CD14-positive monocyte (primary cell): ENCODE measurements around the gene SLC6A13. TPM values are rescaled to one million over a fixed set of nuclear protein-coding genes. Genes with fewer than 3 reads are reported as not detected.

Source experiments
- DNase-seq, 3 donors: peaks; one replicate each; pipeline ENCODE4 v3.0.0-alpha.2; 2011 to 2022
- H2AFZ ChIP-seq: 2 replicates; pipeline ENCODE4 v1.6.0; 2012; ENCODE audit warnings: mild to moderate bottlenecking, low read depth, low read length, inconsistent platforms; ENCODE audit not compliant: insufficient read depth, poor library complexity, severe bottlenecking
- H3K27ac ChIP-seq, 2 donors: 1 replicate in 1 of 2; 2 replicates in 1 of 2; pipeline ENCODE4 v1.5.1; 2012 to 2013; ENCODE audit warnings: low read length in 2 of 2, control low read depth in 1 of 2, inconsistent platforms in 1 of 2, low read depth in 1 of 2, mild to moderate bottlenecking in 1 of 2
- H3K27me3 ChIP-seq, 2 donors: one replicate each; pipeline versions ENCODE4 v1.6.0 to v1.6.1; 2011 to 2013; ENCODE audit warnings: low read length in 2 of 2; ENCODE audit not compliant: control insufficient read depth in 2 of 2, insufficient read depth in 2 of 2
- H3K36me3 ChIP-seq, 2 donors: replicated peaks in 1 of 2; 1 replicate in 1 of 2; 2 replicates in 1 of 2; pipeline versions ENCODE4 v1.5.1 to v1.6.1; 2012 to 2013; ENCODE audit warnings: low read length in 2 of 2, control low read depth in 1 of 2, inconsistent platforms in 1 of 2, mild to moderate bottlenecking in 1 of 2; ENCODE audit not compliant: insufficient read depth in 2 of 2, control insufficient read depth in 1 of 2
- H3K4me1 ChIP-seq, 2 donors: 1 replicate in 1 of 2; 2 replicates in 1 of 2; pipeline versions ENCODE4 v1.5.1 to v1.6.1; 2012 to 2013; ENCODE audit warnings: low read length in 2 of 2, control low read depth in 1 of 2, inconsistent platforms in 1 of 2, mild to moderate bottlenecking in 1 of 2, moderate library complexity in 1 of 2; ENCODE audit not compliant: insufficient read depth in 2 of 2, control insufficient read depth in 1 of 2
- H3K4me2 ChIP-seq: replicated peaks from 2 replicates; pipeline ENCODE3; 2012; ENCODE audit warnings: low read length, moderate library complexity, mild to moderate bottlenecking; ENCODE audit not compliant: poor library complexity, severe bottlenecking; ENCODE audit errors: extremely low read depth
- H3K4me3 ChIP-seq, 3 experiments: fragments of 200-600 bp in 1 of 3; sonication (generic) in 1 of 3; replicated peaks in 1 of 3; 1 replicate in 2 of 3; 2 replicates in 1 of 3; pipeline ENCODE4 v1.5.1; 2011 to 2013; ENCODE audit warnings: low read length in 3 of 3, mild to moderate bottlenecking in 3 of 3, control low read depth in 2 of 3, low read depth in 2 of 3, inconsistent platforms in 1 of 3, moderate library complexity in 1 of 3
- H3K79me2 ChIP-seq: 2 replicates; pipeline ENCODE4 v1.6.0; 2012; ENCODE audit warnings: mild to moderate bottlenecking, control low read depth, inconsistent platforms, low read length, moderate library complexity; ENCODE audit not compliant: insufficient read depth
- H3K9ac ChIP-seq: 2 replicates; pipeline ENCODE4 v1.6.0; 2017; ENCODE audit warnings: low read length, mild to moderate bottlenecking; ENCODE audit not compliant: insufficient read depth, poor library complexity, severe bottlenecking
- H3K9me3 ChIP-seq, 2 donors: replicated peaks in 1 of 2; 1 replicate in 1 of 2; 2 replicates in 1 of 2; pipeline versions ENCODE4 v1.5.1 to v1.6.1; 2012 to 2013; ENCODE audit warnings: low read length in 2 of 2, control low read depth in 1 of 2; ENCODE audit not compliant: control insufficient read depth in 1 of 2, insufficient read depth in 1 of 2
- H4K20me1 ChIP-seq: 2 replicates; pipeline ENCODE4 v1.6.0; 2012; ENCODE audit warnings: mild to moderate bottlenecking, low read length, control low read depth, moderate library complexity; ENCODE audit not compliant: insufficient read depth
- H3K27ac Mint-ChIP-seq, 7 donors: one replicate each; pipeline ENCODE4 v1.8.0; 2020; ENCODE audit warnings: mild to moderate bottlenecking in 7 of 7, mixed read lengths in 7 of 7, moderate library complexity in 6 of 7, inconsistent platforms in 2 of 7
- H3K27me3 Mint-ChIP-seq, 3 donors: one replicate each; pipeline ENCODE4 v1.8.0; 2021 to 2022; ENCODE audit warnings: low read depth in 3 of 3, mild to moderate bottlenecking in 3 of 3, mixed read lengths in 3 of 3, moderate library complexity in 3 of 3, inconsistent platforms in 1 of 3
- H3K36me3 Mint-ChIP-seq, 2 donors: one replicate each; pipeline ENCODE4 v1.8.0; 2020; ENCODE audit warnings: mixed read lengths in 2 of 2, inconsistent platforms in 1 of 2, mild to moderate bottlenecking in 1 of 2
- H3K4me1 Mint-ChIP-seq: one replicate; pipeline ENCODE4 v1.8.0; 2020; ENCODE audit warnings: mild to moderate bottlenecking, mixed read lengths
- H3K4me3 Mint-ChIP-seq, 2 donors: one replicate each; pipeline ENCODE4 v1.8.0; 2020; ENCODE audit warnings: mild to moderate bottlenecking in 2 of 2, mixed read lengths in 2 of 2, moderate library complexity in 1 of 2
- H3K9me3 Mint-ChIP-seq, 7 donors: one replicate each; pipeline ENCODE4 v1.8.0; 2020 to 2022; ENCODE audit warnings: mixed read lengths in 7 of 7, mild to moderate bottlenecking in 6 of 7, moderate library complexity in 6 of 7, inconsistent platforms in 2 of 7
- WGBS: methylation state at CpG from one replicate; pipeline ENCODE4 v1.1.5; 2013; ENCODE audit warnings: missing lambda C conversion rate; ENCODE audit not compliant: insufficient coverage; 5-methylcytosine and 5-hydroxymethylcytosine counted together
- intact Hi-C, 2 donors: fragments of 100-400 bp; cut with micrococcal nuclease; formaldehyde crosslinking; loops; one replicate each; pipeline versions ENCODE4 v1.15.0 to v1.15.1; 2023
- polyA plus RNA-seq, 3 donors: library from polyadenylated mRNA; depleted of rRNA in 1 of 3; unstranded in 2 of 3; stranded (reverse) in 1 of 3; fragments of 300-500 nt in 2 of 3; fragments of >200 nt in 1 of 3; fragmentation: Illumina TruSeq in 2 of 3; gene quantifications; 1 replicate in 2 of 3; 2 replicates in 1 of 3; pipeline ENCODE4 v1.2.3, GENCODE V29; 2012 to 2021
- TF ChIP-seq, protein P1 (sequence below): fragments of 200-600 bp; IDR thresholded peaks from one replicate; pipeline ENCODE4 v1.8.0; 2022; ENCODE audit warnings: antibody characterized with exemption, mild to moderate bottlenecking

SLC6A13 gene
- polyA plus RNA-seq, 3 donors: 0.13 TPM; not detected in 2

- H3K9me3 ChIP-seq: no peaks in the 10 kb centered on the region
- no peak for DNase-seq
- Mint-ChIP-seq H3K36me3 (no peaks in the 10 kb centered on the region), H3K4me1 (peaks cover 22% of the 10 kb centered on the region), H3K4me3 (no peak overlapping the region), H3K9me3 (peaks cover 0 to 2% (median 0%) of the 10 kb centered on the region in 7 donors), H3K27ac (no peak overlapping the region), H3K27me3 (peaks cover under 1 to 13% (median 4%) of the 10 kb centered on the region in 3 donors)
- TF ChIP-seq, protein P1, sequence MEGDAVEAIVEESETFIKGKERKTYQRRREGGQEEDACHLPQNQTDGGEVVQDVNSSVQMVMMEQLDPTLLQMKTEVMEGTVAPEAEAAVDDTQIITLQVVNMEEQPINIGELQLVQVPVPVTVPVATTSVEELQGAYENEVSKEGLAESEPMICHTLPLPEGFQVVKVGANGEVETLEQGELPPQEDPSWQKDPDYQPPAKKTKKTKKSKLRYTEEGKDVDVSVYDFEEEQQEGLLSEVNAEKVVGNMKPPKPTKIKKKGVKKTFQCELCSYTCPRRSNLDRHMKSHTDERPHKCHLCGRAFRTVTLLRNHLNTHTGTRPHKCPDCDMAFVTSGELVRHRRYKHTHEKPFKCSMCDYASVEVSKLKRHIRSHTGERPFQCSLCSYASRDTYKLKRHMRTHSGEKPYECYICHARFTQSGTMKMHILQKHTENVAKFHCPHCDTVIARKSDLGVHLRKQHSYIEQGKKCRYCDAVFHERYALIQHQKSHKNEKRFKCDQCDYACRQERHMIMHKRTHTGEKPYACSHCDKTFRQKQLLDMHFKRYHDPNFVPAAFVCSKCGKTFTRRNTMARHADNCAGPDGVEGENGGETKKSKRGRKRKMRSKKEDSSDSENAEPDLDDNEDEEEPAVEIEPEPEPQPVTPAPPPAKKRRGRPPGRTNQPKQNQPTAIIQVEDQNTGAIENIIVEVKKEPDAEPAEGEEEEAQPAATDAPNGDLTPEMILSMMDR: no peak
- no peak overlapping the region for H3K9ac ChIP-seq
- WGBS: 79% methylated on average over 3 of the region's 3 CpGs
- no peak overlapping the region for H3K4me2 ChIP-seq
- peaks cover 23 to 33% of the 10 kb centered on the region in 2 donors for H3K4me1 ChIP-seq
- H4K20me1 ChIP-seq: no peaks in the 10 kb centered on the region
- no peak overlapping the region for H2AFZ ChIP-seq
- H3K27ac ChIP-seq: no peak overlapping the region
- intact Hi-C loops: no loop called here
- H3K27me3 ChIP-seq: no peaks in the 10 kb centered on the region
- no peaks in the 10 kb centered on the region for H3K79me2 ChIP-seq
- no peaks in the 10 kb centered on the region for H3K36me3 ChIP-seq
- no peak overlapping the region for H3K4me3 ChIP-seq
Observed at GRCh38 chr12:178829-179109, 83.9 kb downstream of the SLC6A13 start.

GRCh38 chr12:177980-178828 lies 84.4 kb downstream of the SLC6A13 start:
- no peaks in the 10 kb centered on the region for H3K9me3 ChIP-seq
- H4K20me1 ChIP-seq: no peaks in the 10 kb centered on the region
- no peak overlapping the region for H3K9ac ChIP-seq
- H3K27me3 ChIP-seq: no peaks in the 10 kb centered on the region
- H3K27ac ChIP-seq: no peak overlapping the region
- H3K36me3 ChIP-seq: no peaks in the 10 kb centered on the region
- H2AFZ ChIP-seq: no peak overlapping the region
- no peak overlapping the region for H3K4me3 ChIP-seq
- Mint-ChIP-seq H3K27me3 (peaks cover 4 to 11% (median 4%) of the 10 kb centered on the region in 3 donors), H3K36me3 (no peaks in the 10 kb centered on the region), H3K9me3 (peaks cover 0 to 2% (median 0%) of the 10 kb centered on the region in 7 donors), H3K4me1 (peaks cover 28% of the 10 kb centered on the region), H3K27ac (peak overlapping the region in 2 of 7 donors; percentile 8 to 78), H3K4me3 (no peak overlapping the region)
- no peak overlapping the region for H3K4me2 ChIP-seq
- H3K4me1 ChIP-seq: peaks cover 26 to 36% of the 10 kb centered on the region in 2 donors
- 98% methylated on average over 13 of the region's 20 CpGs for WGBS
- no peak for DNase-seq
- TF ChIP-seq, protein P1: no peak
- no peaks in the 10 kb centered on the region for H3K79me2 ChIP-seq
- intact Hi-C loops: no loop called here
